GM19099 (cell line): ENCODE data around the gene TMEM119.

Experiments
- POLR2A ChIP-seq: IDR thresholded peaks from 3 replicates; pipeline ENCODE4 v1.6.1; 2011; ENCODE audit warnings: low read depth; ENCODE audit not compliant: insufficient read length; ENCODE audit errors: extremely low read depth

The TMEM119 gene

DNA sequence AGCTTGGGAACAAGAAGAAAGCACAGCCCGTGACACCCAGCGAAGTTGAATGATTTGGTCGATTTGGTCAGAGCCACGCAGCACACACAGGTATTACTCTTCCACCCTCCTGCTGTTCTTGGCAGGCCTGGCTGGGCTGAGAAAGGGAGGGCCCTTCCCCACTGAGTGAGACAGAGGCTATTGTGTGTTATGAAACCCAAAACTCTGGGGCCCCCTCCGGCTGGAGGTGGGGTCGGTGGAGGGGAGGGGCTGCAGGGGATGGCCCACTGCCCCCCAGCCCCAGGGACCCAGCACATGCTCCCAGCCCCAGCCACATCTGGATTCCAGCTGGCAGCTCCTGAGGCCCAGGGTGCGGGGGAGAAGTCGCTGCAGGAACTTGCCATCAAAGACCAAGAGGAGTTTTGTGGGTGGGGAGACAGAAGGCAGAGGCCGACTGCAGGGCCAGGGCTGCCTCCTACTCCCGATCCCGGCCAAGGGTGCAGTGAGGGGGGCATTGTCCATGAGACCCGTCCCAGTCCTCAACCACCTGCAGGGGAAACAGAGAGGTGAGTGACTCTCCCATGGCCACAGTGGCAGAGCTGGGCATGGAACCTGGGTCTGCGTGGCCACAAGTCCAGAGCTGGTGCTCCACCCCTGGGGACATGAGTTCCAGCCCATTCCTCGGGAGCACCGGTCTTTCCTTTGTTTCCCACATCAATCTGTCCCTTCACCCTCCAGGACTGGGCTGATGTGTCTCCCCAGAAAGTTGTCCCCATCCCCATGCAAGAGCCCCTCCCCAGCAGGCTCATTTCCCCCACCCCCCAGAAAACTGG, 8.7 kb downstream of the TMEM119 start:
- no peak for TF ChIP-seq POLR2A

DNA sequence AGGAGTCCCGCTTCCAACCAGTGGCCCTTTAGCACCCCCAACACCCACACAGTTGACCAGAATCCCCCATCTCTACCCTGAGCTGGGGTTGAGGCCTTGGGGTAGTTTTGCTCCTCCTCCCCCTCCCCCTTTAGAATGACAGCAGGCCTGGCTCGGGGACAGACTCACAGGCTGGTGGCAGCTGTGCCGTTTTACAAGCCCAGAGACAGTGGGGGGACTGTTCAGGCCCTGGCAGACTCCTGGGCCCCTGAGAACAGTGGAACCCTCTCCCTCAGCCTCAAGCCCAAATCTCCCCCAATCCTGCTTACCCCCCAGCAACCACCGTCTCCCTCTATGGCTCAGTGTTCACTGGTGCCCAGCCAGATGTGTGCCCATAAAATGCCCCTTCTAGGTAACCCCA, 10.1 kb downstream of the TMEM119 start:
- no peak for TF ChIP-seq POLR2A

DNA sequence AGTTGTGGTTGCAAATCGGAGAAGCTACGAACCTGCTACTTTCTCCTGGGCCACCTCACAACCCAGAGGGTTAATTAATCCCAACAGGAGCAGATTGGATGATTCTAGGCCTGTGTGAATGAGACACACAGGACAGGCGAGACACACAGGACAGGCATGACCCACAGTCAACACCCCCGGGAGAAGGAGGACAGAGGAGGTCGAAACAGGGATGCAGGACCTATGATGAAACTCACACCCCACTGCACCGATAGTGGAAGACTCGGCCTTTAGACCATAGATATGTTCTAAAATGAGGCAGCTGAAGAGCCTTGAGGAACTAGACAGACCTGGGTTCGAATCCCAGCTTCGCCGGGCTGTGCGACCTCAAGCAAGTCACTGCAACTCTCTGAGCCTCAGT, 11.6 kb downstream of the TMEM119 start:
- no peak for TF ChIP-seq POLR2A

DNA sequence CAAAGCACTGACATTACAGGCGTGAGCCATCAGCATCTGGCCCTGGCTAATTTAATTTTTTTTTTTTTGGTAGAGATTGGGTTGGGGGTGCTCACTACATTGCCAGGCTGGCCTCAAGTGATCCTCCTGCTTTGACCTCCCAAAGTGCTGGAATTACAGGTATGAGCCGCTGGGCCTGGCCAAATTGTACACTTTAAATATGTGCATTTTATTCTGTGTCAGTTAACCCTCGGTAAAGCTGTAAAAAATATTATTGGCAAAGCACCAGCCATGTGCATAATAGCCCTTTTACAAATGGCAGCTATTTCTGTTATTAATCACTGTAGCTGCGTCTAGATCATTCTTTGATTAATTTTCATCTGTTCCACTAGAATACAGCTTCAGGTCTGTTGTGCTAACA, 12.0 kb downstream of the TMEM119 start:
- no peak for TF ChIP-seq POLR2A

DNA sequence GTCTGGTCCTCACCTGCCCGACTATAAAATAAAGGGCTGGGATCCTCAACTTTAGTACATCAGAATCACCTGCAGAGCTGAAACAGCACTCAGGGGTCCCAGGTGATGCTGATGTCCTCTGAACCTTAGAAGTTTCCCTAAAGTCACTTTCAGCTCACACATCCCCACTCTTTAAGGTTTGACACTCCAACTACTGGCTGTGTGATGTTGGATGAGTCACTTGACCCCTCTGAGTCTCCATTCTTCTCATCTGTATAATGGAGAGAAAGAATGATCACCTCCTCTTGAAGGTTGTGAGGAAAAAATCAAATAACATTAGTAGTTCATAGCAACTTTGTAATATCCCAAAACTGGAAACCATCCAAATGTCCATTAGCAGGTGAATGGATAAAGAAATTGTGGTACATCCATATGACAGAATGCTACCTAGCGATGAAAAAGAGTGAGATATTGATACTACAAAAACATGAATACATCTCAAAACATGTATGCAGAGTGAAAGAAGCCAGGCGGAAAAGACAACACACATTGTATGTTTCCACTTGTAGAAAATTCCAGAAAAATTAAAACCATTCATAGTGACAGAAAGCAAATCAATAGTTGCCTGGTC, 13.3 kb downstream of the TMEM119 start:
- TF ChIP-seq POLR2A = no peak

DNA sequence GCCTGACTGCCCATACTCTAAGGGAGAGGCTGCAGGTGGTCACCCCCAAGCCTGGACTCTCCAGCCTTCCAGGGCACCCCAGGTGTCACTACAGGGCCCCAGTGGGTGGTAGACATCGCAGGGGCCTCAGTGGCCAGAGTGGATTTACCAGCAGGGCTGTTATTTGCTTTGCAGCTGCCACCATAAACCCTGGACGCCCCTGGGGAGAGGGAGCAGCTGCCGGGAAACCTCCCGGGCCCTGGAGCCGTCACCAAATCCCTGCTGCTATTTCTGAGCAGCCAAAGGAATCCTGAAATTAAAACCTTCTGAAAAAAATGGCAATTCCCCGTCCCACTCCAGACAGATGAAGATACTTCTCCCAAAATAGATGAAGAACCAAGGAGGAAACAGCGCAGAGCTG, 13.9 kb downstream of the TMEM119 start:
- TF ChIP-seq POLR2A = no peak

DNA sequence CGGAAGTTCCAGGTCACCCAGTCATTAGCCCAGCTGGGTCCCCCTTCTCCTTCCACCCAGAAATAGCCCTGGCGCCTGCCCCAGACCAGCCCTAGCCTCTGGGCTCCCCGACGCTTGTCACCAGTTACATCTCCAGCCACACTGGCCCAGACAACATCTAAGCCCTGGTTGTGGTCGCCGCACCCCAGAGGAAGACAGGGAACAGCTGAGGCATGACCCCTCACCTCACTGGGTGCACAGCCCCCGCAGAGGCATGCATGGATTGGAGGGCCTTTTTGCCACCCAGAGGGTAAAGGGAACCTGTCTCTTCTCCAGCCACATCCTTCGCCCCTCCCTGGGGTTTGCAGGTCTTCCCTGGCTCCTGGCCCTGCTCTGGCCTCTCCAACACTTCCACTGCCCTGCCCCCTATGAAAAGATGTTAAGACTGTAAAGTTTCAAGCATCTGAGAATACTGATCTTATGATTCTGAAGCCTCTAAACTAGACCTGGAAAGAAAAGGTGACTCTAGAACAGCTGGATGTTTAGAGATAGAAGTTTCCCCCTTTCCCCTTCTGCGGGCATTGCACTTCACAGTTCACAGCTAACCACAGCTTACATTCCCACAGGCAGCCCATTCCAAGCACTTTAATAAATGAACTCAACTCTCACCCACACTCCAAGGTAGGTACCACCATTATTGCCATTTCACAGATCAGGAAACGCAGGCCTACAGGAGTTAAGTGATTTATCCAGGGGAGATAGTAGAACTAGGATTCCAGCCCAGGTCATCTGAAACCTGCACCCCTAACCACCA, 14.7 kb downstream of the TMEM119 start:
- TF ChIP-seq POLR2A = no peak

DNA sequence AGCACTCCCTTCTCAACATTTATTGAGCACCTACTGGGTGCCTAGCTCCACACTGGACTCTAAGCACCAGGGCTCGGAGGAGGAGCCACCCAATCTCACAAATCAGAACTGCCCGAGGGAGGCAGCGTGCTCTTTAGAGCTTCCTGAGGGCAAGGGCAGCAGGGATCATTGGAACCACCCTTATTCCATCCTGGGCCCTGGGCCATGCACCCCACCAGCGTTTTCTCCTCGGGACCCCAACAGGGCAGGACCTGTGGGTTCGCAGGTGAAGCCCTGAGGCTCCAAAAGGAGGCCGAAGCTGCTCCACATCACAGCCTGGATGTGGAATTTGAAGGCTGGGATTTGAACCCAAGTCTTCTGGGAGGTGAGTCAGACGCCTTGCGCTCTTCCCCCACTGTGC, 15.4 kb downstream of the TMEM119 start:
- no peak for TF ChIP-seq POLR2A

DNA sequence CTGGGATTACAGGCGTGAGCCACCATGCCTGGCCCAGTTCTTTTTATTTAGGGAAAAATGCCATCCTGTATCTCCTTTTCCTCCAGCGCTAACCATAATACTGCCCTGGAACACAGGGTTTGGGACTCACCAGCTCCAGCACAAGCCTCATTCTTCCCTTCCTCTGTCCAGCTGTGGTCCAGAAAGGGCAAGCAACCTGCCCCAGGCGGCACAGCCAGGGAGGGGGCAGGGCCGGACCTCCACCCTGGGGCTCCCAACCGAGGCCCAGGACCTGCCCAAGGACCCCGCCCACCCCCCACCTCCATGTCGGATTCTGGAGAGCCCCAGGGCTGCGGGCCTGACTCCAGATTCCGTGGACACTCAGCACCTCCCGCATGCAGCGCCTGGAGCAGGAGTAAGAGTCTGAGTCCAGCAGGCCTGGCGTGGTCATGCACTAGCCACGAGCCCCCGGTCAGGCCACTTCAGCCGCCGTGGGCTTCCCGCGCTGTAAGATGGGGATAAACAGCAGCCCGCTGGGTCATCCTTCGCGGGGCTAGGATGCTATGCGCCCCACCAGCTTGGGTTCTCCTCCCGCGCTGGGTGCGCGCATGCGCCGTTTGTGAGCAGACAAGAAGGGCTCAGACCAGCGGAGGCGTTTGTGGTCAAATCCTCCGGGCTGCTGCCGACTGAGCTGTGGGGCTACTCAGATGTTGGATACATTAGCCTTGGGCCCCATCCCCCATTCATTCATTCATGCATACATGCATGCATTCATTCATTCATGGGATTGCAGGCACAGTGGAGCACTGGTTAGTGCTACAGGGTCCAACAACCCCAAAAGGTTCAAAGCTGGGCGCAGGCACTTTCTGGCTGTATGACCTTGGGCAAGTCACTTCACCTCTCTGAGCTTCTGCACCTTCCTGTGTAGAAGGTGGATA, 16.3 kb downstream of the TMEM119 start:
- TF ChIP-seq POLR2A = no peak

DNA sequence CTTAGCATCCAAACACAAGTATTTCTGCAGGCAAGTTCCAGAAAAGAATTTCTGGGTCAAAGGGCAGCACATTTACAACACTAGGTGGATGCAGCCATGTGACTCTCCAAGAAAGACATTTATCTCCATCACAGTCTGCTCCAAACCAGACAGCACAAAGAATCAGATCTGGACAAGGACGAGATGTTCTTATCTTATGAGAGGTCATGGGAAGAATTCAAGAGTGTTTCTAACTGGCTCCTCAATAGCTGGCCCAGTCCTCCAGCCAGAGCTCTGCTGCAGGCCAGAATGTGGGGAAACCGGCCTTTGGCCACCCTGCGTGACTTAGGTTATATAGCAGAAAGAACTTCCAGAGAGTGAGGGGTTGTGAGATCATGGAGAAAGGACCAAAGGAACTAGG, 17.4 kb downstream of the TMEM119 start:
- no peak for TF ChIP-seq POLR2A

DNA sequence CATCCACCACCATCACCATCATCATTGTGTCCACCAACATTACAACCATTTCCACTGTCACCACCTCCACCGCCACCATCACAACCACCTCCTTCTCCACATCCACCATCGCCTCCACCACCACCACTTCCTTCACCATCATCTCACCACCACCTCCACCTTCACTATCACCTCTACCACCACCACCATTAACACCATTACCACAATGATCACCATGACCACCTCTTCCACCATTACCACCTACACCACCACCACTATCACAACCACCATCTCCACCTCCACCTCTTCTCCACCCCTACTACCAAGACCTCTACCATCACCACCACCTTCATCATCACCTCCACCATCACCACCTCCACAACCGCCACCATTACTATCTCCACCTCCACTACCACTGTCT, 19.1 kb downstream of the TMEM119 start:
- no peak for TF ChIP-seq POLR2A

DNA sequence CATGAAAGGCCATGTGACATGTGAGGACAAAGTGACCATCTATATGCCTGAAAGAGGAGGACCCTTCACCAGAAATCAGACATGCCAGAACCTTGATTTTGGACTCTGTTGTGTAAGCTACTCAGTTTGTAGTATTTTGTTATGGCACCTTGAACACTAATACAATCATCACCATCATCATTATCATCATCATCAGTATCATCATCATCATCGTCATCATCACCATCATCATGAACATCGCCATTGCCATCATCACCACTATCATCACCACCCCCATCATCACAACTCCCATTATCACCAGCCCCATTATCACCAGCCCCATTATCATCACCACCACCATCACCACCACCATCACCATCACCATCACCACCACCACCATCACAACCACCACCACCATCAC, 19.6 kb downstream of the TMEM119 start:
- no peak for TF ChIP-seq POLR2A

DNA sequence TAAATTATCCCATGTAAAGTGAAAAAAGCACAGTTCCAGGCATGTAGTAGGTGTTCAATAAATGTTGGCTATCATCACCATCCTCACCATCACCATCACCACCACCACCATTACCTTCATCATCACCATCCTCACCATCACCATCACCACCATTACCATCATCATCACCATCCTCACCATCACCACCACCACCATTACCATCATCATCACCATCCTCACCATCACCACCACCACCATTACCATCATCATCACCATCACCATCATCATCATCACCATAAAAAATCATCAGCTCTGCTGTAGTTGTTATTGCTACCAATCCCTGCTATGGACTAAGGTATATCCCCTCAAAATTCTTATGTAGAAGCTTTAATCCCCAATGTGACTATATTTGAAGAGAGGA, 20.4 kb downstream of the TMEM119 start:
- no peak for TF ChIP-seq POLR2A

DNA sequence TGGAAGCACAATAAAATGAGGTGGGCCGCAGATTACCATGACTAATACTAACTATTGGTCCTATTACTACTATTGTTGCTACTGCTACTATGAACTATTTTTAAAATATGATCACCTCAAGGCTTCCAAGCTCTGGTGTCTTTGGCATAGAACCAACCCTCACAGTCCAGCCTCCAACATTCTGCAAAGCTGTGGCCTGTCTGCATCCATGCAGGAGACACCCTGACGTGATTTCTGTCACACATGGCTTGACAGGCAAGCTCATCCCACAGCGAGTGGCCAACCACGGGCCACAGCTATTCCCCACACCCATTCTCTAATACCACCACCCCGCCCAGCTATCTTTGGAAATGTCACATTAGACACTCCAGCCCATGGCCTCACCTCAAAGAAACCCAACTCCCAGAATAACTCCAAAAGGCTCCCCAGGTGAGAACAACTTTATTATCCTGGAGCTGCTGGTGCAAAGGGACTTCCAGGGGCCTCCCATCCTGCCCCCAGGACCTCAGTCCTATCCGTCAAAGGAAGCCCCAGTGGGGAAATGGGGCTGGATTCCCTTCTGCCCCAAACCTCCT, 21.1 kb downstream of the TMEM119 start:
- no peak for TF ChIP-seq POLR2A
